ENCODE results near the gene SULT1B1.

DNA sequence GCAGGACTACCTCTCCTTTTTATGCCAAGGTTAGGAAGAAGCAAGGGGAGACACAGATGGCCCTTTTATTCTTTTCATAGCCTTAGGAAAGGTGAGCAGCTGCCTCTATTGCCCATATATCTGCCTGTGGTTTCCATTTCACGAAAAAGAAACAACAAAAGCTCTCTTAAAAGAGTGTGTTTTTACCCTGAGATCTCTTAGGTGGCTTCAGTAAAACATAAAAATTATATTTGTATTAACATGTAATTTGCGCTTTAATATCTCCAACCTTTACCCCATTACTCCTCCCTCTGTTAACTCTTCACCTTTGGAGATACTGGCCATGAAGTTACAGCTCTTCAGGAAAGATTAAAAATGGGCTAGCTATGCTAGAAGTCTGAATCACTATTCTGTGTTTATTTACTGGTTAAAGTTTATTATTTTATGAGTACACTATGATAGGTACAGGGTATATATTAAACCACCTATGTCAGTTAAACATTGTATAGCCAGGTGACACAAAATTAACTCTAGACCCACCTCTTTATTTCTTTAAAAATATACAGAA is 15.0 kb upstream of the SULT1B1 start:
- TF ChIP-seq, protein P1, sequence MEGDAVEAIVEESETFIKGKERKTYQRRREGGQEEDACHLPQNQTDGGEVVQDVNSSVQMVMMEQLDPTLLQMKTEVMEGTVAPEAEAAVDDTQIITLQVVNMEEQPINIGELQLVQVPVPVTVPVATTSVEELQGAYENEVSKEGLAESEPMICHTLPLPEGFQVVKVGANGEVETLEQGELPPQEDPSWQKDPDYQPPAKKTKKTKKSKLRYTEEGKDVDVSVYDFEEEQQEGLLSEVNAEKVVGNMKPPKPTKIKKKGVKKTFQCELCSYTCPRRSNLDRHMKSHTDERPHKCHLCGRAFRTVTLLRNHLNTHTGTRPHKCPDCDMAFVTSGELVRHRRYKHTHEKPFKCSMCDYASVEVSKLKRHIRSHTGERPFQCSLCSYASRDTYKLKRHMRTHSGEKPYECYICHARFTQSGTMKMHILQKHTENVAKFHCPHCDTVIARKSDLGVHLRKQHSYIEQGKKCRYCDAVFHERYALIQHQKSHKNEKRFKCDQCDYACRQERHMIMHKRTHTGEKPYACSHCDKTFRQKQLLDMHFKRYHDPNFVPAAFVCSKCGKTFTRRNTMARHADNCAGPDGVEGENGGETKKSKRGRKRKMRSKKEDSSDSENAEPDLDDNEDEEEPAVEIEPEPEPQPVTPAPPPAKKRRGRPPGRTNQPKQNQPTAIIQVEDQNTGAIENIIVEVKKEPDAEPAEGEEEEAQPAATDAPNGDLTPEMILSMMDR (IDR thresholded peaks at IDR 0.05), result no peak
- no peak for TF ChIP-seq POLR2A (IDR thresholded peaks at IDR 0.05)

Measured in heart left ventricle (tissue), 13 donors.